GM21786 (cell line): ENCODE measurements around the gene INO80E.

Experiments
- ATAC-seq: cut with Tn5 transposase; IDR thresholded peaks from one replicate; pipeline ENCODE4 v1.9.1; 2021; ENCODE audit not compliant: unreplicated experiment

INO80E gene

DNA sequence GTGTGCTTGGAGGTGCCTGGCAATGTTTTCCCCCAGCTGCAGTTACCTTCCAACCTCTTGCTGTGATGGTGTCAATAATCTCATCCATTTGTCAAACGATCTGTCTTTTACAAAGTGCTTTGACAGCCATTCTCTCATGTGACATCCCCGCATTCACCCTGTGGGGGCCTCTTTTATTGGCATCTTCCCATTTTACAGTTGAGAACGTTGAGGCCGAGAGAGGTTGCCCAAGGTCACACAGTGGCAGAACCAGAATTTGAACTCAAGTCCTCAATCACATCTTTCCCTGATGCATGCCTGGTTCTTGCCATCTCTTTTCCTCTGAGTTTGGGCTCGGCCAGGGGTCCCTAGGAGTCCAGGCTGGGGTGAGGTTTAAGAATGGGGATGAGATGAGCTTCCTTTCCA lies 20.9 kb upstream of the INO80E start:
- no peak for ATAC-seq

DNA sequence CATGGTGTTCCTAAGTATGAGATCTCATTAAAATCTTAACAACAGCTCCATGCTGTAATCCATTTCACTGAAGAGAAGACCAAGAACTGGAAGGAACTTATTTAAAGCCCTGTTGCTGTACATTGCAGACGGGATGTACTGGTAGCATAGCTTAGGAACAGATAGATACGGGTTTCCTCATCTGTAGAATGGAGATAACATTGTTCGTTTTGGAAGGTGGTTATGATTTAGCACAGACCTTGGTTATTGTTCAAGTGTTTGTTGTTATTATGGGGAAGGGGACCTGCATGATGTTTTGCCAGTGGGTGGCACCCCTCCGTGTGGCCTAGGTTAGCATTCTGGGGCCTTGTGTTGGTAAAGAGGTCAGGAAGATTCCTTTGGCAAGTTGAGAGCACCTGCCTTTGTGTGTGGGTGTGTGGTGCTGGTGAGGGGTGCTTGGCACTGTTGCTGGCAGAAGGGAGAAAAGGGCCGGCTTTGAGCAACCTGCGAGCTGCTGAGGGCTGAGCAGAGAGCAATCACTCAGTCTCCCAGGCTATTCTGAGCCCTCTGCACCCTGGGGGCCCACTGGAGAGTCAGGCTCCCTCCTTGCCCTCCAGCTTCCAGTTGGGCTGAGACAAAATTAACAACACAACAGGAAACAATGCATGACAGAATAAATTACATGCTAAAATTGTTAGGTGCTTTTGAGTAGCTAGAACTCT lies 20.1 kb upstream of the INO80E start:
- no peak for ATAC-seq

DNA sequence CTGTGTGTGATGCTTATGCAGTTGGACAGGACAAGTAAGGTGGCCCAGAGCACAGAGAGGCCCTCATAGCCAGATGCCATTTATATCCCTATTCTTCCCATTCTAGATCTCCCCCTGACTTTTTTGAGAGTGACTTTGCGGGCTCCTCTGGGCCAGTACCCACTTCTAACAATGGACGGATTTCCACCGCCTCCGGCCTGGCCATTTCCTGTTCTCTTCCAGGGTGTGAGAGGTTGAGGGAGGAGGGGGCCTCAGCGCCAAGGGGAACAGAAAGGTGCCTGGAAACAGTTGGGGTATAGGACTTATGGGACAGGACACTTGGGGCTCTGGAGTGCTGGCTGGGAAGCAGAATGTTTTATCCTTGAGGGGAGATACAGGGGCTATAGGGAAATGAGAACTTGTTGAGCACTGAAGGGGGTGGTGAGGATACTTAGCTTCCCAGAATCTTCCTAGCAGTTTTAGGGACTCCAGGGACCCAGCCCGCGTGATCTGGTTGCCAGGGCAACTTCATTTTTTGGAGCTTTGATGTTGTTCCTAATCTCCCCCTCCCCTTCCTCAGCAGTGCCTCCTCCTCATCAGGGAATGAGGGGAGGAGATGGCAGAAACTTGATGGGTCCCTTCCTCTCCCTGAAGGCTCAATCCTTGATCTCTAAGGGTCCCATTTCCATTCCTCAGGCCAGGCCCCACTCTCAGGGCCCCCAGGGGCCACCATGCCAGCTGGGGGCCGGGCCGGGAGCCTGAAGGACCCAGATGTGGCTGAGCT lies 18.8 kb upstream of the INO80E start:
- ATAC-seq: no peak

DNA sequence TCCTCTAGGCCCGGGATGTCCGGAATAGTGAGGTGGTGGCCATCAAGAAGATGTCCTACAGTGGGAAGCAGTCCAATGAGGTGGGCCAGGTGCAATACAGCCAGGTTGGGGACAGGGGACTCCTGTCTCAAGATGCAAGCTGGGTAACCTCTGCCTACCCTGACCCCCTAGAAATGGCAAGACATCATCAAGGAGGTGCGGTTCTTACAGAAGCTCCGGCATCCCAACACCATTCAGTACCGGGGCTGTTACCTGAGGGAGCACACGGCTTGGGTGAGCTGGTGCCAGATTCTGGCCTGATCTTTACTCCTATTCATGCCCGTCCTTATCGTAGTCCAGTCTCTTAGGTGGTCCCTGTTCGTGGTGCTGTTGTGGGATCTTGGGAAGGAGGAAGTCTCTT lies 18.0 kb upstream of the INO80E start:
- no peak for ATAC-seq

DNA sequence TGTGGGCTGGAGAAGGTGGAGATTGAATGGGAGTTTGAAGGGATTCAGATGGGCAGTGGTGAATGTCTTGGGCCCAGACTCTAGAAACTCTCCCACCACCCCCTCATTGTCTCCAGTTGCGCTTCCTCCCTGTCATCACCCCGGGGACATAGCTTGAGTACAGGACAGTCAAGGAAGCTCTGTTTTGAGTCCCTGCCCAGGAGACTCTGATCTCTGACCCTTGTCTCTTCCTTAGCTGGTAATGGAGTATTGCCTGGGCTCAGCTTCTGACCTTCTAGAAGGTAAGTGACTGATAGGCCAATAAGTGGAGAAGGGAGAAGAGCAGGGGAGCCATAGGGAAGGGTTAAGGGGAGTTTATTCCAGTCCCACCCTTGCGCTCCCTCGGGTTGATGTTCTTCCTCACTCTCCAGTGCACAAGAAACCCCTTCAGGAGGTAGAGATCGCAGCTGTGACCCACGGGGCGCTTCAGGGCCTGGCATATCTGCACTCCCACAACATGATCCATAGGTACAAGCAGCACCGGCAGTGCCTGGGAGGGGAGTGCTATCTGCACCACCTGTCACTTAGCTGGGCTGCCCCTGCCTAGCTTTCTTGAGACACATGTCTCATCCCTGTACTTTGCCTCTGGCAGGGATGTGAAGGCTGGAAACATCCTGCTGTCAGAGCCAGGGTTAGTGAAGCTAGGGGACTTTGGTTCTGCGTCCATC lies 17.3 kb upstream of the INO80E start:
- no peak for ATAC-seq

GRCh38 chr16:29982560-29983419 lies 13.3 kb upstream of the INO80E start:
- no peak for ATAC-seq

- no peak for ATAC-seq
These were observed 12.5 kb upstream of the INO80E start for GRCh38 chr16:29983420-29984136.

DNA sequence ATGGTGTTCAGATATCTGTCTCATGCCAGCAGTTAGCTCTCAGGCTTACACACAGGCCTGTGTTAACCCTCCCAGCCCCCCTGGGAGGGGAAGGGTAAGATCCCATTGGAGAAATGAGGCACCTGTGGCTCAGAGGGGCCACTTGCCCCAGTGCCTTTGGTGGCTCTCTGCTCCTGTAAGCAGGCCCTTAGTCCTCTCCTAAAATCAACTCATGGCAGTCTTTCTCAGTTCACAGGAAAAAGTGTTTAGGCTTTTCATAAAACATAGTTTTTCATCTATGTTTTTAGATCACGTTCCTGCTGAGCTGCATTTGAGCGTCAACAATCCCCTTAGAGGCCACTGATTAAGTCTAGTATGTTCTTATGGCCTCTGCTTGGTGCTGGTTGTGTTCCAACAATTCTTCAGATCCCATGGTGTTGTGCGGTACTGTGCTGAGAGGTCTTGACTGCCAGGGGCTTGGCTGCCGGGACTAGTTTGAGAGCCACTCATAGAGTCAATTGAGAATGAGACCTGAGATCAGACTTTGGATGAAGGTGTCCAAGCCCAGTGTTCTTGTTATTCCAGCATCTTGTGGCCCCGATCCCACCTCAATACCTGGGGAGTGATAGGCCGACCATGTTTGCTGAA lies 11.8 kb upstream of the INO80E start:
- no peak for ATAC-seq

GRCh38 chr16:29984764-29985147 lies 11.3 kb upstream of the INO80E start:
- no peak for ATAC-seq

GRCh38 chr16:29985271-29985811 lies 10.7 kb upstream of the INO80E start:
- ATAC-seq: no peak

DNA sequence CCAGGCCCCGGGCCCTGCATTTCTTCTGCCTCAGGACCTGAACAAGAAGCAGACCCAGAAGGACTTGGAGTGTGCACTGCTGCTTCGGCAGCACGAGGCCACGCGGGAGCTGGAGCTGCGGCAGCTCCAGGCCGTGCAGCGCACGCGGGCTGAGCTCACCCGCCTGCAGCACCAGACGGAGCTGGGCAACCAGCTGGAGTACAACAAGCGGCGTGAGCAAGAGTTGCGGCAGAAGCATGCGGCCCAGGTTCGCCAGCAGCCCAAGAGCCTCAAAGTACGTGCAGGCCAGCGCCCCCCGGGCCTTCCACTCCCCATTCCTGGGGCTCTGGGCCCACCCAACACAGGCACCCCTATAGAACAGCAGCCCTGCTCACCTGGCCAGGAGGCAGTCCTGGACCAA lies 9.8 kb upstream of the INO80E start:
- no peak for ATAC-seq

- no peak for ATAC-seq
These were observed 9.1 kb upstream of the INO80E start for GRCh38 chr16:29986931-29987330.

DNA sequence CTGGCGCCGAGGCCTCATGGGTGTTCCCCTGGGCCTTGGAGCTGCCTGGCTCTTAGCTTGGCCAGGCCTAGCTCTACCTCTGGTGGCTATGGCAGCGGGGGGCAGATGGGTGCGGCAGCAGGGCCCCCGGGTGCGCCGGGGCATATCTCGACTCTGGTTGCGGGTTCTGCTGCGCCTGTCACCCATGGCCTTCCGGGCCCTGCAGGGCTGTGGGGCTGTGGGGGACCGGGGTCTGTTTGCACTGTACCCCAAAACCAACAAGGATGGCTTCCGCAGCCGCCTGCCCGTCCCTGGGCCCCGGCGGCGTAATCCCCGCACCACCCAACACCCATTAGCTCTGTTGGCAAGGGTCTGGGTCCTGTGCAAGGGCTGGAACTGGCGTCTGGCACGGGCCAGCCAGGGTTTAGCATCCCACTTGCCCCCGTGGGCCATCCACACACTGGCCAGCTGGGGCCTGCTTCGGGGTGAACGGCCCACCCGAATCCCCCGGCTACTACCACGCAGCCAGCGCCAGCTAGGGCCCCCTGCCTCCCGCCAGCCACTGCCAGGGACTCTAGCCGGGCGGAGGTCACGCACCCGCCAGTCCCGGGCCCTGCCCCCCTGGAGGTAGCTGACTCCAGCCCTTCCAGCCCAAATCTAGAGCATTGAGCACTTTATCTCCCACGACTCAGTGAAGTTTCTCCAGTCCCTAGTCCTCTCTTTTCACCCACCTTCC lies 8.5 kb upstream of the INO80E start:
- ATAC-seq: no peak

GRCh38 chr16:29988346-29989075 lies 7.5 kb upstream of the INO80E start:
- no peak for ATAC-seq

DNA sequence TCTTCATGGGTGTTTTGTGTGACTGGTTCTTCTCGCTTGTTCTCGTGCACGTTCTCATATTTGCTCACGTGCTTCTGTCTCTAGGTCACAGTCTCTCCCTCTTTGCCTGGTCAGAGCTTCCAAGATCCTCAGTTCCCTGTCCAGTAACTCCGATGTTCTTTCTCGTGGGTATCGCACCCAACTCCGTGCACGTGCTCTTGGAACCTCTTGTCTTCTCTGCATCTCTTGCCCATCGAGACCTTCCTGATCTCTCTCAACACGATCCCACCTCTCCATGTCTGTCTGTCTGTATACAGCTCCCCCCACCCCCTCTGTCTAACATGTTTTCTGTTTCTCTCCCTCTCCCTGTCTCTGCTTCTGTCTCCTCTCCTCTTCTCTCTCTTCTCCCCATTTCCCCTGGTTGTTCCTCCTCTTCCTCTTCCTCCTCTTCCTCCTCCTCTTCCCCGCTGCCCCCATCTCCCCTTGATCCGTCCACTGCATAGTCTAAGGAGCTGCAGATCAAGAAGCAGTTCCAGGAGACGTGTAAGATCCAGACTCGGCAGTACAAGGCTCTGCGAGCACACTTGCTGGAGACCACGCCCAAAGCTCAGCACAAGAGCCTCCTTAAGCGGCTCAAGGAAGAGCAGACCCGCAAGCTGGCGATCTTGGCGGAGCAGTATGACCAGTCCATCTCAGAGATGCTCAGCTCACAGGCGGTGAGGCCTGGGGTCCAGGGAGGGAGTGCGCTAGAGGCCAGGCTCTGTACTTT lies 6.8 kb upstream of the INO80E start:
- no peak for ATAC-seq

- no peak for ATAC-seq
These were observed 6.0 kb upstream of the INO80E start for GRCh38 chr16:29990034-29990433.

DNA sequence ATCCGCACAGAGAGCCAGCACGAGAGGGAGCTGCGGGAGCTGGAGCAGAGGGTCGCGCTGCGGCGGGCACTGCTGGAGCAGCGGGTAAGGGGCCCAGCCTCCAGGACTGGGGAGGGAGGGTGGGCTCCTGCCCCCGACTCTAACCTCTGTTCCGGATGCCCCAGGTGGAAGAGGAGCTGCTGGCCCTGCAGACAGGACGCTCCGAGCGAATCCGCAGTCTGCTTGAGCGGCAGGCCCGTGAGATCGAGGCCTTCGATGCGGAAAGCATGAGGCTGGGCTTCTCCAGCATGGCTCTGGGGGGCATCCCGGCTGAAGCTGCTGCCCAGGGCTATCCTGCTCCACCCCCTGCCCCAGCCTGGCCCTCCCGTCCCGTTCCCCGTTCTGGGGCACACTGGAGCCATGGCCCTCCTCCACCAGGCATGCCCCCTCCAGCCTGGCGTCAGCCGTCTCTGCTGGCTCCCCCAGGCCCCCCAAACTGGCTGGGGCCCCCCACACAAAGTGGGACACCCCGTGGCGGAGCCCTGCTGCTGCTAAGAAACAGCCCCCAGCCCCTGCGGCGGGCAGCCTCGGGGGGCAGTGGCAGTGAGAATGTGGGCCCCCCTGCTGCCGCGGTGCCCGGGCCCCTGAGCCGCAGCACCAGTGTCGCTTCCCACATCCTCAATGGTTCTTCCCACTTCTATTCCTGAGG lies 5.0 kb upstream of the INO80E start:
- no peak for ATAC-seq
